ENCODE measurements around the gene PSMA7. TPM values are rescaled to one million over a fixed set of nuclear protein-coding genes. Genes with fewer than 3 reads are reported as not detected.

PSMA7 gene
- total RNA-seq, 1 donor, result 295 TPM

DNA sequence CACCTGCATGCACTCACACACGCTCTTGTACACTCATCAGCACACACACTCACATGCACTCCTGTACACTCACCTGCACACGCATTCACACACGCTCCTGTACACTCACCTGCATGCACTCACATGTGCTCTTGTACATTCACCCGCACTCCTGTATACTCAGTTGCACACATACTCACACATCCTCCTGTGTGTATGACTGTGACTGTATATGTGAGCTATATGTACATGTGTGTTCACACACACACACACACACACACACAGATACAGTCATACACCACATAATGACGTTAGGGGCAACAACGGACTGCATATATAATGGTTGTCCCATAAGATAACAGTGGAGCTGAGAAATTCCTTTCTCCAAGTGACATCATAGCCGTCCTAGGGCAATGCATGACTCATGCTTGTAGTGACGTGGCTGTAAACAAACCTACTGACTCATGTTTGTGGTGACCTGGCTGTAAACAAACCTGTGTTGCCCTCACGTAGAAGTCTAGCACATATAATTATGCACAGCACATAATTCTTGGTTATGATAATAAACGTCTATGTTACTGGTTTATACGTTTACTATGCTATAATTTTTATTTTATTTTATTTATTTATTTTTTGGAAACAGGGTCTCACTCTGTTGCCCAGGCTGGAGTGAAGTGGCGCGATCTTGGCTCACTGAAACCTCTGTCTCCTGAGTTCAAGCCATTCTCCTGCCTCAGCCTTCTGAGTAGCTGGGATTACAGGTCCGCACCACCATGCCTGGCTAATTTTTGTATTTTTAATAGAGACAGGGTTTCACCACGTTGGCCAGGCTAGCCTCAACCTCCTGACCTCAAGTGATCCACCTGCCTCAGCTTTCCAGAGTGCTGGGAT is 54.7 kb downstream of the PSMA7 start:
- DNase-seq (ENCODE audit: low read depth), result peak; percentile 97

DNA sequence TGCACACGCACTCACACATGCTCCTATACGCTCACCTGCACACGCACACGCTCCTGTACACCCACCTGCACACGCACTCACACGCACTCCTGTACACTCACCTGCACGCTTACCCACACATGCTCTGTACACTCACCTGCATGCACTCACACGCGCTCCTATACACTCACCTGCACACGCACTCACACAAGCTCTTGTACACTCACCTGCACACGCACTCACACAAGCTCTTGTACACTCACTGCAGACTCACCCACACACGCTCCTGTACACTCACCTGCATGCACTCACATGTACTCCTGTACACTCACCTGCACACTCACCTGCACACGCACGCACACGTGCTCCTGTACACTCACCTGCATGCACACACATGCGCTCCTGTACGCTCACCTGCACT is 55.6 kb downstream of the PSMA7 start:
- TF ChIP-seq, protein P1, sequence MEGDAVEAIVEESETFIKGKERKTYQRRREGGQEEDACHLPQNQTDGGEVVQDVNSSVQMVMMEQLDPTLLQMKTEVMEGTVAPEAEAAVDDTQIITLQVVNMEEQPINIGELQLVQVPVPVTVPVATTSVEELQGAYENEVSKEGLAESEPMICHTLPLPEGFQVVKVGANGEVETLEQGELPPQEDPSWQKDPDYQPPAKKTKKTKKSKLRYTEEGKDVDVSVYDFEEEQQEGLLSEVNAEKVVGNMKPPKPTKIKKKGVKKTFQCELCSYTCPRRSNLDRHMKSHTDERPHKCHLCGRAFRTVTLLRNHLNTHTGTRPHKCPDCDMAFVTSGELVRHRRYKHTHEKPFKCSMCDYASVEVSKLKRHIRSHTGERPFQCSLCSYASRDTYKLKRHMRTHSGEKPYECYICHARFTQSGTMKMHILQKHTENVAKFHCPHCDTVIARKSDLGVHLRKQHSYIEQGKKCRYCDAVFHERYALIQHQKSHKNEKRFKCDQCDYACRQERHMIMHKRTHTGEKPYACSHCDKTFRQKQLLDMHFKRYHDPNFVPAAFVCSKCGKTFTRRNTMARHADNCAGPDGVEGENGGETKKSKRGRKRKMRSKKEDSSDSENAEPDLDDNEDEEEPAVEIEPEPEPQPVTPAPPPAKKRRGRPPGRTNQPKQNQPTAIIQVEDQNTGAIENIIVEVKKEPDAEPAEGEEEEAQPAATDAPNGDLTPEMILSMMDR (IDR thresholded peaks at IDR 0.05; ENCODE audit: insufficient read depth, low read depth, low read length), result no peak
- DNase-seq (ENCODE audit: low read depth), result no peak
- H3K4me3 ChIP-seq (ENCODE audit: low read depth, low read length), result no peak overlapping the region

More for the DNA sequence above, 54.7 kb downstream of the PSMA7 start:
- no peak overlapping the region for H3K4me3 ChIP-seq (ENCODE audit: low read depth, low read length)
- TF ChIP-seq, protein P1 (IDR thresholded peaks at IDR 0.05; ENCODE audit: insufficient read depth, low read depth, low read length), result no peak

GRCh38 chr20:62087227-62087626 is 56.0 kb downstream of the PSMA7 start:
- H3K4me3 ChIP-seq (ENCODE audit: low read depth, low read length), result no peak overlapping the region
- TF ChIP-seq, protein P1 (IDR thresholded peaks at IDR 0.05; ENCODE audit: insufficient read depth, low read depth, low read length), result no peak
- DNase-seq (ENCODE audit: low read depth), result peak; percentile 26

Other genes with a start within 250 kb of the PSMA7 start
- 3.0 and 3.5 TPM in 2 replicates for gene TAF4, start 77.5 kb downstream of the PSMA7 start, total RNA-seq
- gene LSM14B, start 20.9 kb downstream of the PSMA7 start, total RNA-seq, result 28.7 and 30.7 TPM in 2 replicates
- 14.2 and 14.8 TPM in 2 replicates for gene SS18L1, start 375 bp upstream of the PSMA7 start, total RNA-seq
- 19.9 and 22.5 TPM in 2 replicates for gene MTG2, start 39.6 kb upstream of the PSMA7 start, total RNA-seq
- gene HRH3, start 76.9 kb upstream of the PSMA7 start, total RNA-seq, result not detected in 2 replicates
- 27.7 and 36.7 TPM in 2 replicates for gene OSBPL2, start 95.1 kb upstream of the PSMA7 start, total RNA-seq
- gene ADRM1, start 159.6 kb upstream of the PSMA7 start, total RNA-seq, result 111 and 138 TPM in 2 replicates
- gene LAMA5, start 223.9 kb upstream of the PSMA7 start, total RNA-seq, result 35.1 and 55.3 TPM in 2 replicates
- gene RPS21, start 243.7 kb upstream of the PSMA7 start, total RNA-seq, result 357 and 457 TPM in 2 replicates